LHCN-M2 (cell line): ENCODE data around the gene CDH2. TPM values are rescaled to one million over a fixed set of nuclear protein-coding genes. Genes with fewer than 3 reads are reported as not detected.

Source experiments
- DNase-seq: peaks from one replicate; pipeline ENCODE4 v3.0.0-alpha.2; 2012; ENCODE audit warnings: low read depth
- polyA plus RNA-seq: library from polyadenylated mRNA; unstranded; fragments of >200 nt; gene quantifications from one replicate; pipeline ENCODE4 v1.2.1, GENCODE V29; 2012; ENCODE audit warnings: missing spikeins
- total RNA-seq: library from RNA; depleted of rRNA; stranded (reverse); fragments of >200 nt; gene quantifications from 2 replicates; pipeline ENCODE4 v1.2.3, GENCODE V29; 2014; rRNA removed

The CDH2 gene
- total RNA-seq = 30.3 and 31.1 TPM in 2 replicates
- polyA plus RNA-seq = 44.5 TPM

DNA sequence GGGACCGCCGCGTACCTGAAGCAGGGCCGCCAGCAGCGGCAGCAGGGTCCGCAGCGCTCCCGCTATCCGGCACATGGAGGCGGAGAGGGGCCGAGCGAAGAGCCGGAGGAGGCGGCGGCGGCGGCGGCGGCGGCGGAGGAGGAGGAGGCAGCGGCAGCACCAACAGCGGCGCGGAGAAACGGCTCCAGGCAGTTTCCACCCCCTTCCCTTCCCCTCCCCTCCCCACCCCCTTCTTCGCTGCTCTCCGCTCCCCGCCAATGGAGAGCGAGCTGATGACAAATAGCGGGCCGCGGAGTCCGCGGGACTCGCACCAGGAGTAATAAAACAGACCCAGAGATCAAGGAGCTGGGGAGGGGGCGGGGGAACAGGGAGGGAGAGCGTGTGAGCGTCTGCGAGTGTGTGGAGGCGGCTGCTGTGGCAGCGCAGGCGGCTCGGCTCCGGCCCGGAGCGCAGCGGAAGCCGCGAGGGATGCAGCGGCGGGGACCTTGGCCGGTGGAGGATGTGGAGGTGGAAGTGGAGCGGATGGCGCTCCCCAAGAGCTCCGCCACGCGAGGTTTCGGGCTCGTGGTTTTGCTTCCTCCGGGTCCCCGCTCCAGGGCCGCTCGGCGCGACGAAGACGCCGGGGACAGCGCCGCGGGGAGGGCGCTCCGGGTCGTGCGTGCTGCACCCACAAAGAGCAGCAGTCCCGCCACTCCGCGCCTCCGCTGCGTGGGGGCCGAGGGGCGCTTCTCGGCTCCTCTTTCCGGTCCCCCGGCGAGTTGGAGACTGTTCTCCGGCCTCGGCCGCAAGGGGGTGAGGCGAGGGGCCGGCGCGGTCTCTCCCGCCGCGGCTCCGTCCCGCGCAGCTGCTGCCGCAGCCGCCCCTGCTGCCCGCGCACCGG is at the start of gene CDH2:
Gene CDH2, minus strand, starts transcription at position 183 of the 880 bp plus-strand sequence. Its CDS starts 108 bp downstream, at position 75.
- DNase-seq = peak; percentile 86

DNA sequence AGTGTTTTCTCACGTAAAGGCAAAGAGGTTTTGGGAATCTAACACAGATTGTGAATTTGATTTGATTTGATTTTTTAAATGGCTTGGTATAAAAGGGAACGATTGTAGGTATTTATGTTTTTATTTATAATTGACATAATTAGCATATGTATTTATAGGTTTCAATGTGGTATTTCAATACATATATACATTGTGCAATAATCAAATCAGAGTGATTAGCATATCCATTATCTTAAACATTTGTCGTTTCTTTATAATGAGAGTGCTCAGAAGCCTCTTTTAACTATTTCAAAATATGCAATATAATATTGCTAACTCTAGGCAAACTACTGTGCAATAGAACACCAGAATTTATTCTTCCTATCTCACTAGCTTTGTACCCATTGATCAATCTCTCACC is 35.1 kb upstream of the CDH2 start:
- DNase-seq = no peak

DNA sequence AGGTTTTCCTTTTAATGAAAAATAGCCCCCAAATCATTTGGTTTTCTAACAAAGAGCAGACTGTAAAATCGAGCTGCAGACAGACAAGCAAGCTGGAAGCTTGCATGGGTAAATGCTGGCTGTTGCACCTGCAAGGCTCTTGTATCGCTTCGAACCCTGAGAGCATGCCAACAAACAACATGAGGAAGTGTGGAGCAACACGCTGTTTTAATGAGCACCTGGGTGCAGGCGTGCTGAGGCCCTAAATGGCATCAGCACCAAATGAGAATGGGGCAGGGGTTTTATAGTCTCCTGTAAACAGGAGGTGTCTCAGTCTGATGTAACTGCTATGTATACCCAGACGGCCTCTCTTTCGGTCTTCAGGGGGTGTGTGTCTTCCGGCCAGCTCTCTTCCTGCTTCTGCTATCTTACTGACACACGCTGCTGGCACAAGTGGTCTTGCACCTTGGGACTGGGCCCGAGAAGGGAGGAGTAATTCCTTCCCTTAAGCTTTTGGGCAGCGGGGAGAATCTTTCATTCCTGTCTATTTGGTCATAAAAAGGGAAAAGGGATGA is 31.9 kb upstream of the CDH2 start:
- no peak for DNase-seq

DNA sequence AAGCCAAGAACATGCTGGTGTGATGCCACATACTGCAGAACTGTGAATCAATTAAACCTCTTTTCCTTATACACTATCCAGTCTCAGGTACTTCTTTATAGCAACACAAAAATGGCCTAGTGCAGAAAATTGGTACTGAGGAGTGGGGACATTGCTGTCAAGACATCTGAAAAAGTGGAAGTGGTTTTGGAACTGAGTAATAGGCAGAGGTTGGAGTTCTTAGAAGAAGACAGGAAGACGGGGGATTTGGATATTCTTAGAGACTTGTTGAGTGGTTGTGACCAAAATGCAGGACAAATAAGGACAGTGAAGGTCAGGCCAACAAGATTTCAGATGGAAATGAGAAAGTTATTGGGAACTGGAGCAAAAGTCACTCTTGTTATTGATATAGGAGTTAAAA is 31.3 kb upstream of the CDH2 start:
- DNase-seq = no peak

DNA sequence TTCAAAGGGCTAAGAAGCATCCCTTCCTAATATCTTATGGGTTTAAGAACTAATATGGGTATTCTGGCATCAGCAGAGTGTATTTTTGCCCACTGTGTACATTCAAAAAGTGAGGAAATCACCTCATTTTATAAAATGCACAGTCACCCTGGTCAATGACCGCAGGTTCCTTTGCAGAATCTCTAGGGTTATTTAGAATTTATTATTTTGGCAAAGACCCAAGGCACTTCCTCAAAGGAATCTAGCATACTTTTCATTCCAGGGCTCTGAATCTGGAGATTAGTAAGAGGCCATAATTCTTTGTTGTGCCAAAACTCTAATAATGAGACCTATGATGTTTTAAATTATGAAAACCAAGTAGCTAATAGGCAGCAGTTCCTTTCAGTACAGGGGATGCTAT is 27.2 kb upstream of the CDH2 start:
- peak; percentile 87 for DNase-seq

DNA sequence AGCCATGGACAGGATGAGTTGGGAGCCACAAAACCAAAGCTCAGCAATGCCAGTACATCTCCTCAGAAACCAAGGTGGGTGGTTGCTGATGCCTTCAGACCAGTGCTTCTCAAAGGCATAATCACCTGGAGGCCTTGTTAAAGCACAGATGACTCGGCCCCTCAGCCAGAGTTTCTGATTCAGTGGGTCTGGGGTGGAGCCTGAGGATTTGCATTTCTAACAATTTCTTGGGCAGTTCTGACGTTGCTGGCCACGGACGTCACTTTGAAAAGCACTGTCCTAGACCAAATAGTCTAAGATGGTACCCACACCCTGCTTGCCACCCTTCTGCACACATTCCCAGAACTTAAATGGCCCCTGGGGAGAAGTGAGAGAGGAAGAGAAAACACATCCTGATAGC is 24.1 kb upstream of the CDH2 start:
- DNase-seq = no peak

DNA sequence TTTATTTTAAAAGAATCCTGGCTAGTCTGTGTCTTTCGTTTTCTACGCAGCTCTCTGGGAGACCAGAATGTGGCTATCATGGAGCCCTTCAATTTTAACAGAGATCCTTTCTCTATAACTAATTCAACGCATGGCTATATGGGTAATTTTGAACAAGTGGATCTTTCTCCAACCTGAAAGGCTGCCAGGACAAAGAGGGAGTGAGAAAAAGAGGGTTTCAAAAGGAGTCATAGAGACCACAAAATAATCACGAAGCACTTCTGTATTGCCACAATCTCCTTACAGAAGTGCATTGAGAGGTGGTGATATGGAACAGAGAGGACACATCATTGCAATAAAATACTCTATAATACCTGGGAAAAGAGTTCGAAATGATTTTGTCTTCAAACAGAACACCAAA is 21.7 kb upstream of the CDH2 start:
- no peak for DNase-seq

DNA sequence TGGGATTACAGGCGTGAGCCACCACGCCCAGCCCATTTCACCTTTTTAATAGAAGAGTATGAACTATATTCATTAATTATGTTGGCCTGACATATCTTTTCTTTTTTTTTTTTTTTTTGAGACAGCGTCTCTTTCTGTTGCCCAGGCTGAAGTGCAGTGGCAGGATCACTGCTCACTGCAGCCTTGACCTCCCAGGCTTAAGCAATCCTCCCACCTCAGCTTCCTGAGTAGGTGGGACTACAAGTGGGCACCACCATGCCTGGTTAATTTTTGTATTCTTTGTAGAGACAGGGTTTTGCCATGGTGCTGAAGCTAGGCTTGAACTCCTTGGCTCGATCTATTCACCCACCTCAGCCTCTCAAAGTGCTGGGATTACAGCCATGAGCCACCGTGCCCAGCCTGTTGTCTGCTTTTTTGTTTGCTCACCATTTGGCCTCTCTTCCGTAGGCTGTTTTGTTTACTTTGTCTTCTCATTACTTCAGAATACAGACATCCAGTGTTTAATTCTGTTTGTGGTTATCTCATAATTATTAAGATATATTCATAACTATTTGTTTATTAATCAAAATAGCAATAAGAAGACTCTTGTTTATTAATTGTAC is 16.3 kb upstream of the CDH2 start:
- no peak for DNase-seq

DNA sequence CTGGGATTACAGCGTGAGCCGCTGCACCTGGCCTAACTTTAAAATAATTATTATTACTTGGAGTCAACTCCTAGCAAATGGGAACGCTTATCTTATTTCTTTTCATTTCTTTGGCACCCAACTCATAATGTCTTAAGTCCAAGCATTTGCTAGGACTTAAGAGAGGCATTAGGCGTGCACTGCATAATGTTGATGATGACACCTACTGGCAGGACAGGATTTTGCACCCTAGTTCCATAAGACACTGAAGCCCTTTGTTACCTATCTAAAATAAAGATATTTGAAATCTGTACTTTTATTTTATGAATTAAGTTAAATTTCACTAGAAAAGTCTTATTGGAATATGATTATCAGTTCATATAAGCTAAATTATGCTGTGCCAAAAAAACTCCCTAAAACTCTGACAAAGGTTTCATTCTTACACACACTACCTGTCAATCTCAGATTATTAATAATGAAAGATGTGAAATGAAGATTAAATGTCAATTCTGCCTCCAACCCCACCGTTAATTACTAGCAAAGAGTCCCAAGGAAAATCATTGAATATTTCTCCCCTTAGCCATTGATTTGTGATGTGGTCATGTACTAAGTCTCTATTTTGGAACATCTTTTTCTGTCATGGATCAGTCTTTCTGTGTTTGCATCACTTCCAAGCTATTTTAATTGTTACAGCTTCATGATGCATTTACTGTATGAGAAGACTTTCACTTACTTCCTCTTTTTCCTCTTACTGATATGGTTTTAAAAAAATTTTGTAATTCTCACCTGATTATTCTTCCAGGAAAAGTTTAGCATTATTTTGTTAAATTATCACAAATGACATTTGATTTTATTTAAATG is 12.7 kb upstream of the CDH2 start:
- peak; percentile 67 for DNase-seq

DNA sequence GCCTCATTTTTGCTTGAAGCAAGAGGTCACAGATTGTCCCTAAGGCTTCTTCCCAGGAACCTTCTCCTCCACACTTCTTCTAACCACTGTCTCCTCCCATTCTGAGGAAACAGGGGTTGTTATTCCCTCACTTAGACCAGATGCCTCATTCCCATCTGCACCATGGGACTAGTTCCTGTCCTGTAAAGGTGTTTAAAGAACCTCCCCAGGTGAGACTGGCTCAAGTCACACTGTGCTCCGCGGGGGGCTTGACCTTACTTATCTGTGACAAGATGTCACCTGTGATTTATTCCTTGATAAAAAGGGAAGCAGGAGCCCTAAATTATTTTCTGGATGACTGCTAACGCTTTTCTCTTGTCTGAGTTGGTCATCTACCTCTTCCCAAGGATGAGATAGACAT is 8.2 kb upstream of the CDH2 start:
- no peak for DNase-seq

DNA sequence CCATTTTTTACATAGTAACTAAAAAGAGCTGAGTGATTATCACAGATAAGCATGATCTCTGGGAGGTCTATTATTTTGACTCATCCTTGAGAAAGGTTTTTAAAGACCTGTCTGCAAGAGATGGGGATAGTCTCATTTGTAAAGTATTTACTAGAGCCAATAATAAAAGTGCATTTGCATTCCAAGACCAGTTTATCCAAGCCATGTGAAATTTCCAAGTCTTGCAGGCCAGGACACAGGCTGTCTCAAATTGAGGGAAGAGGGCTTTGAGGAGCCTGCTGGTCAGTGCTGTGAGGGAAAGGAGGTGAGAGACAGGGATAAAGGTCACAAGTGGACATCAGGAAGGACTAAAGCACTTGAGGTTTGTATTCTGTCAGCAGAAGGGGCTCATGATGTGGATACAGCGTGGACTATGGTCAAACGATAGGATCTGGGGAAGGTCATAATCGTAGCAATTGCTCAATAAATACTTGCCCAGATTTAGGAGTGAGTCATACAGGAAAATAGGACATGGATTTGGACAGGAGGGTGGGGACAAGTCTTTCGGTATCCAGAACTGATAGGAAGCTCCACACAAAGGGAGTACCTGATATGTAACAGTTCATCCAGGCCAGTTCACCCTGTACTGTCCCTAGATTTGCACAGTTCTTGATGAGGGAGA is 6.6 kb upstream of the CDH2 start:
- DNase-seq = no peak

DNA sequence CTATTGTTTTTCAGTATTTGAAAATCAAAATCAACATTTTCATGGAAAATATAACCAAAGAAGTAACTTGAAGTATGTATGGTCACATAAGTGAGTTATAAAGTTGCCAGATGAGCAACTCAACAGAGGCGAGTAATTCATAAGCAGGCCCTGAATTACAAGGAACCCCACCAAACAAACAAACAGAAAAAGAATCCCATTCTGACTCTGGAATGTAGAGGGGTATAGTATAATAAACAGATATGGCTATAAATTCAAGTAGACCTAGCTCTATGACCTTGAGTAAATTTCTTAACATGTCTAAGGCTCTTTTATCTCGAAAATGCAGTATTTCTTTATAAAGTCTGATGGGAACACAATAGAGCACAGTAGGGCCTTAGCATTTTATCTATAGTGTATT is 4.7 kb upstream of the CDH2 start:
- no peak for DNase-seq

DNA sequence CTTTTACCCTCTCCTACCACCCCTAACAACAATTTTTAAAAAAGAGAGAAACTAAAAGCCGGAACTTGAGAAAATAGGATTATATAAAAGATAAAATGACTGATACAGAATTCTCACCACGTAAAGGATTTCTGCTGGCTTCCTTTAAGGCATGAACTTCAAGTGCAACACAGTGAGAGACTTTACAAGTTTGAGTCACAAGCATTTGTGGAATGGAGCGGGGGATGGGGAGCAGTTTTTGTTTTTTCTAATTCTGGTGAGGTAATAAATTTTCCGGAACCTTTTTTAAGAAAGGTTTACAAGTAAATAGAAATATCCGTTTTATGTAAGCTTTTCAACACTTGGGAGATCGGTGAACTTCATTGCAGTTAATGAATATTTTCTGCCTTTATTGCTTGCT is 1.8 kb upstream of the CDH2 start:
- no peak for DNase-seq

DNA sequence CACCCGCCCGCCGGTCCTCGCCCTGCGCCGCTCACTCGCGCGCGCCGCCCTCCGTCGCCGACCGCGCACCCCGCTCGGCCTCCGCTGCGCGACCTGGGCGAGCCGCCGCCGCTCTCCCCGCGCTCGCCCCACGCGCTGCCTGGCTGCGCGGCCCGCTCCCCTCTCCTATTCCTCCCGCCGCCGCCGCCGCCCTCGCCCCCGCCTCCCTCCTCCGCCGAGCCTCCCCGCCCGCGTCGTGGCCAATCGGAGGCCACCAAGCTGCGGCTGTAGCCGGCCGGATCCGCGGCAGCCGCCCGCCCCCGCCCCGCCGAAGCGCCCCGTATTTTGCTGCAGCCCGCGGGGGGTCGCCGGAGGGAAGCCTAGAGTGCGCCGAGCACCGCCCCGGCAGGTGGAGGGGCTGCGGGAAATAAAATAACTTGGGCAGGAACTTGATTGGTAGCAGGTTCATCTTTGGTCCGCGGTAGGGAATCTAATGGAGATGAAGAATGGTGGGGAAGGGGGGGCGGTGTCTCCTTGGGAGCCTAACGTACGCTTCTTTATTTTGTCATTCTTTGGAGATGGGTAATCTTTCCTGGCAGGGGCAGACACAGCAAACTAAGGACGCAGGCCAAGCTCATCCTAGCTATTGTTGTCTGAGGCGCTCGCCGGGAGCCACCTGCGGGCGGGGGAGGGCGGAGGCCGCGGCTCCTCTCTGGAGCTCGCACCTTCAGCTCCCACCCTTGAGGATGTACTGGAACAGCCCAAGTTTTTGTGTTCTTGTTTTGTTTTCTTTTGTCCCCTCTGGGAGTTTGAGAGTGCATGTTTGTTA is 1.1 kb upstream of the CDH2 start:
- peak; percentile 45 for DNase-seq

DNA sequence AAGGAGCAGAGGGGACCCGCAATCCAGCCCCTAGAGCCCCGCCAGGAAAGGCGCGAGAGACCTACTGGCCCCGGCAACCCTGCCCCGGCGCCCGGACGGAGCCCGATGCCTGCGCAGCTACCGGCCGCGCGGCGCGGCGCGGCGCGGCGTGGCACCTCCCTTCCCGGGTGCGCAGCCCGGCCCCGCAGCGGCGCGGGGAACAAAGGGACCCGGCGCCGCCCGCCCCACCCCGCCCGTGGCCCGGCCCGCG is 307 bp downstream of the CDH2 start:
- DNase-seq = no peak

DNA sequence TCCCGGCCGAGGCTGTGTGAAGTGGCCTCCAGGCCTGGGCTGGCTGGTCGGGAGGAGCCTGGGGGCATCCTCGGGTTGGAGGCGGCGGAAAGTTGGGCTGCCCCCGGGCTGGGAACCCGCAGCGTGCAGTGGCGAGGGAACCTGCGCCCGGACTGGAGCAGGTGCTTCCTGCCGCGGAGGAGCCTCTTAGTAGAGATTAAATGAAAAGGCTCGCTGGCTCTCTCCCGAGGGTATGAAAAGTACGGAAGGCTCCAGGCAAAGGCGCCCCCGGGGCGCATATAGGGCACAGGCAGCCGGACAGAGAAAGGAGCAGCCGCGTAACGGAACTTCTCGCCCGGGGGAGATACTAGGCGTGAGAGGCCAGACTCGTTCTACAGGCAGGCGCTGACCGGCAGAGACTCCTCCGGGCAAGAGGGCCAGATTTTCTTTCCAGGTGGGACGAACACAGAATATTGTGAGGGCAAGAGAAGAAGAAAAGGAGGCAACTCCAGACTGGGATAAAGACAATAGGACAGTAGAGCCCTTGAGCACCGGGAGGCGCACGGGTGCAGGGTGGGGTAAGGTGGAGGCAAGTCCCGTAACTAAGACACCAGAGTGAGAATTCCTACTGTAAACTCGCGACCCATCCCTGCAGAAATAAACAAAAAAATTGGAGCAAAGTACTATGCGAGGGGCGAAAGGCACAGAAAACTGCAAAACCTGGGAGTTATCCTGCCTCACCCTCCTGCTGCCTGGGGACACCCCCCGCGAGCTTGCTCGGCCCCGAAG is 816 bp downstream of the CDH2 start:
- DNase-seq = peak; percentile 44

DNA sequence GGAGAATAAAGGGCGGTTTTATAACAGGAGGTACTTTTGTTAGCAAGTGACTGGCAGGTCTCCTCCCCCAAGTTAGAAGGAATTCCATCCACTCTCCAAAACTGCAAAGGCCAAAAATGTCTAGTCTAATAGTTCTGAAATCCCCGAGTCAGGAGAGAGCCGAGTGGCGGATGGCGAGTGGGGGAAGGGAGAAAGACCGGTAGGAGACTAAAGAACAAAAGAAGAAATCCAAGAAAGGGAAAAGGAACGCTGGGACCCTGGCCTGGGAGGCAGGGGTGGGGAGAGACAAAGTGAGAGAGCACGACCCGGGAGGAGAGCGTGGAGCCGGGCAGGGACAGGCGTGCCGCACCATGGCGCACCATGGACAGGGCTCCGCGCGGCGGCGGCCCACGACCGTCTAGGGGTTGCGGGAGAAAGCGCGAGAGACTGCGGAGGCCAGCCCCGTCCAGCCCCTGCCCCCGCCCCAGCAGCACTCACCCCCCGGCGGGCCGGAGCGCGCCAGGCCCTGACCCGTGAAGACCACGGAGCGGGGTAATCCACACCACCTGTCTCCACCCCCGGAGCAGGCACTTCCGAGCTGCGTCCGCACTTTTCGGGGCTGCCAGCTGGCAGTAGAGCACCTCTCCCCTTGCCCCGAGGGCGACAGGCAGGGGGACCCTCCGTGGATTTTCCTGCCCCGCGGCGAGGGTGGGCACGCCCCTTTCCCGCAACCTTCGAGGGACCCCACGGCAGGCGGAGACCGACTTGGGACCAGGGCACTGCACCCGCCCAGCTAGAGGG is 1.6 kb downstream of the CDH2 start:
- peak; percentile 30 for DNase-seq

DNA sequence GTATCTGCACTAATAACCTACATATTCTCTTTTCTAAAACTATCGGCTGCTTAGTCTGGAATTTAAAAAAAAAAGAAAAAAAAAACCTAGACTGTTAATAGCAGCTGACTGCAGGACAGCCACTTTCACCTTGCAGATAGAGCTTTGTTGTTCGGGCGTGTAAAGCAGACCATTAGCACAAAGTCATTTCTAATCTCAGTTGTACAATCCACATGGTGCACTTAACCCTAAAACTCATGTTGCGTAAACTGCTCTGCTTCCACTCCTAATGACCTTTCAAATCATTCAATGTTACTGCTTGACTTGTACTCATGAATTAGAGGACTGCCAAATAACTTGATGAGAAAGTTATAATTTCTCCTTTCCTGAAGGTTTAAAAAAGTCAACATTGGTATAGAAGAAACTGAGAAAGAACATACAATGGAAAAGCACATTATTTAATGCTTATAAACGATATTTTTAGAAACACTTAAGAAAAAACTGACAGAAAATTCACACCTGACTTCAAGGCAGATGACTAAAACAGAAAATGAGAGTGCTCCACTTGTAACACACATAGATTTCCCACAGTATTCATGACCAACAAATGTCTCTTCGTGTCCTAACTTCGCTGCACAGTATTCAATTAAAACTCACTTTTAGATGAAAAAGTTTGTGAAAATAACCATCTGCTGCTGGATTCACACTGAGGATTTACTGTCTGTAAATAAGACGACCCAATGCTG is 2.6 kb downstream of the CDH2 start:
- DNase-seq = no peak

DNA sequence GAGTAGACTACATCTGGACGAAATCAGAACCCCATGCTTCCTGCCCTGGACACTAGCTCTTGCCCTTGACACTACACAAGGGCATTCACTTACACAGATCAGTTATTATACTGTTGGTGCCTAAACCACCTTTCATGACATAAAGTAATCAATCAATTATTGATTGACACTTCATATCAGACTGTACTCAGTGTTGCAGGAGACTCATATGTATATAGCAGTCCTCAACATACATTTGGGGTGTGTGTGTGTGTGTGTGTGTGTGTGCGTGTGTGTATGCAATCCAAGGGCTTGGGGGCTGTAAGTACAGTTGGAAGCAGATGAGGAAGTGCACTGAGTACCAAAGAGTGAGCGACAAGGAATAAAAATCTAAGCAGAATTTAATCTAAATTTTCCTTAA is 5.1 kb downstream of the CDH2 start:
- DNase-seq = no peak
